Vagina (tissue), 2 donors: Measurements from ENCODE around the gene HDHD3.

ENCODE experiments used
- CTCF ChIP-seq, 3 experiments: fragments of 450-650 bp in 2 of 3; fragments of 200-600 bp in 1 of 3; sonication (generic) in 1 of 3; IDR thresholded peaks; one replicate each; pipeline ENCODE4 v1.5.1; 2017 to 2019; ENCODE audit warnings: antibody characterized with exemption in 3 of 3, mild to moderate bottlenecking in 2 of 3, moderate library complexity in 2 of 3
- POLR2A ChIP-seq, 2 donors: fragments of 450-650 bp; IDR thresholded peaks; one replicate each; pipeline ENCODE4 v1.6.1; 2017; ENCODE audit warnings: antibody characterized with exemption in 2 of 2, mild to moderate bottlenecking in 2 of 2, moderate library complexity in 2 of 2
- POLR2AphosphoS5 ChIP-seq, 2 donors: sonication (generic); formaldehyde crosslinking; IDR thresholded peaks; one replicate each; pipeline ENCODE4 v1.9.0; 2017; ENCODE audit warnings: antibody characterized with exemption in 2 of 2, mild to moderate bottlenecking in 2 of 2, low read depth in 1 of 2; ENCODE audit not compliant: insufficient read depth in 1 of 2

GRCh38 chr9:113369855-113370140 lies 7.0 kb downstream of the HDHD3 start:
- TF ChIP-seq POLR2A (IDR thresholded peaks at IDR 0.05): no peak
- TF ChIP-seq CTCF (IDR thresholded peaks at IDR 0.05): no peak
- no peak for TF ChIP-seq POLR2AphosphoS5 (IDR thresholded peaks at IDR 0.05; ENCODE audit: insufficient read depth in 1 of 2, low read depth in 1 of 2)
